ENCODE data around the gene ABCD4. TPM values are rescaled to one million over a fixed set of nuclear protein-coding genes. Genes with fewer than 3 reads are reported as not detected.

ABCD4 gene
- total RNA-seq, 1 donor from 2014 or later: 23.6 TPM

DNA sequence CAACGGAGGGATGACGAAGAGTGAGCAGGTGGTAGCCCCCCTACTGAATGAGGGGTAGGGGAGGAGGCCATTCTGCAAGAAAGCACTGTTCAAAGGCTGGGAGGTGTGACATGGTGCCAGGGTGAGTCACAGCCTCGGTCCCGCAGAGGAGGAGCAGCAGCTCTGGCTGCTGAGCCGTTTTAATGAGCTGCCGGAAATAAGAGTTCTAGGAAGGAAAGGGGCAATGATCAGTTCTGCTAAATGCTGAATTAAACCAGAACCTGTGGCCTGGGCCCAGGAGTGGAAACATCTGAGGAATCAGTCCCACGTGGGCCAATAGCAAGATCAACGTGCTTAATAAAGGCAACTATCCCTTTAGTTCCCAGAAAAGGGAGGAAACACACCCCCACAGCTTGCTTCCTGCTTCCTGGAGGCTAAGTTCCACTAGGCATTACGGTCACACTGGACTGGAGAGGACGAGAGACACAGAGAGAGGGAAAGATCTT lies 3.6 kb downstream of the ABCD4 start:
- peaks cover 52% of the 10 kb centered on the region for H3K4me1 ChIP-seq
- no peak for TF ChIP-seq CTCF (IDR thresholded peaks at IDR 0.05; ENCODE audit: borderline replicate concordance)
- intact Hi-C loops (cut with micrococcal nuclease): no loop called here
- H3K36me3 ChIP-seq: peaks cover 56% of the 10 kb centered on the region
- H3K27ac ChIP-seq (replicated peaks): peak overlapping the region; percentile 79
- no peaks in the 10 kb centered on the region for H3K9me3 ChIP-seq (replicated peaks)
- DNase-seq: no peak
- peak overlapping the region; percentile 14 for H3K4me3 ChIP-seq
- H3K27me3 ChIP-seq (ENCODE audit: low read depth): no peaks in the 10 kb centered on the region

GRCh38 chr14:74297986-74298385 lies 4.7 kb downstream of the ABCD4 start:
- peaks cover 56% of the 10 kb centered on the region for H3K36me3 ChIP-seq

GRCh38 chr14:74296037-74296467 lies 6.7 kb downstream of the ABCD4 start:
- Histone ChIP-seq H3K4me3 (no peak overlapping the region), H3K4me1 (peaks cover 29% of the 10 kb centered on the region), H3K27ac (replicated peaks) (no peak overlapping the region), H3K36me3 (peaks cover 72% of the 10 kb centered on the region), H3K9me3 (replicated peaks) (no peaks in the 10 kb centered on the region), H3K27me3 (ENCODE audit: low read depth) (no peaks in the 10 kb centered on the region)
- no peak for DNase-seq
- intact Hi-C loops (cut with micrococcal nuclease): no loop called here
- no peak for TF ChIP-seq CTCF (IDR thresholded peaks at IDR 0.05; ENCODE audit: borderline replicate concordance)

More at GRCh38 chr14:74297986-74298385, 4.7 kb downstream of the ABCD4 start:
- TF ChIP-seq CTCF (IDR thresholded peaks at IDR 0.05; ENCODE audit: borderline replicate concordance): no peak
- H3K27me3 ChIP-seq (ENCODE audit: low read depth): no peaks in the 10 kb centered on the region
- no peak overlapping the region for H3K27ac ChIP-seq (replicated peaks)
- no peak for DNase-seq
- peaks cover 46% of the 10 kb centered on the region for H3K4me1 ChIP-seq
- no peaks in the 10 kb centered on the region for H3K9me3 ChIP-seq (replicated peaks)
- intact Hi-C loops (cut with micrococcal nuclease): no loop called here
- no peak overlapping the region for H3K4me3 ChIP-seq

DNA sequence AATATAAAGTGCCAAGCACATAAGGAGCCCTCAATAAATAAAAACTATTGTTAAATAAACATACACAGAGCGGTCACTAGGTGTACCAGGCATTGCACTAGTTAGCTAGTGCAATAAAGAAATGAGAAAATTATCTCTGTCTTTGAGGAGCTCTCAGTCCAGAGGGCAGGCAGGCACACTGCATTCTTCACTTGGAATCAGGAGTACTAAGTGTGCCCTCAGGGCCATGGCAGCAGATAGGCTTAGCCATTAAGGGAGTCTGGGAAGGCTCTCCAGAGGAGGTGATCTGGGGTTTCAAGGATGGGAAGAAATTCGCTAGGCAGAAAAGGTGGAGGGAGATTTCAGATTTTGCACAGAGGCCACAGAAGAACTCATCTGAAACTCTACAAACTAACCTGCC lies 9.1 kb downstream of the ABCD4 start:
- intact Hi-C loops (cut with micrococcal nuclease): no loop called here
- H3K36me3 ChIP-seq: peaks cover 82% of the 10 kb centered on the region
- no peak for DNase-seq
- H3K4me1 ChIP-seq: peaks cover 8% of the 10 kb centered on the region
- H3K27me3 ChIP-seq (ENCODE audit: low read depth): no peaks in the 10 kb centered on the region
- H3K4me3 ChIP-seq: no peak overlapping the region
- no peak overlapping the region for H3K27ac ChIP-seq (replicated peaks)
- no peaks in the 10 kb centered on the region for H3K9me3 ChIP-seq (replicated peaks)
- TF ChIP-seq CTCF (IDR thresholded peaks at IDR 0.05; ENCODE audit: borderline replicate concordance): no peak

GRCh38 chr14:74292061-74292460 lies 10.7 kb downstream of the ABCD4 start:
- no peaks in the 10 kb centered on the region for H3K4me1 ChIP-seq
- intact Hi-C loops (cut with micrococcal nuclease): no loop called here
- TF ChIP-seq CTCF (IDR thresholded peaks at IDR 0.05; ENCODE audit: borderline replicate concordance): no peak

More at GRCh38 chr14:74292061-74292460, 10.7 kb downstream of the ABCD4 start:
- DNase-seq: no peak
- Histone ChIP-seq H3K9me3 (replicated peaks) (no peaks in the 10 kb centered on the region), H3K36me3 (peaks cover 83% of the 10 kb centered on the region), H3K27ac (replicated peaks) (no peak overlapping the region), H3K27me3 (ENCODE audit: low read depth) (no peaks in the 10 kb centered on the region), H3K4me3 (no peak overlapping the region)

Data from left ventricle myocardium inferior (tissue), 1 donor.